Activated T-cell treated with anti-CD3 and anti-CD28 coated beads, Interleukin-2, amount 50 U/mL, for 4 hours (primary cell): ENCODE measurements around the gene CCDC178. TPM values are rescaled to one million over a fixed set of nuclear protein-coding genes. Genes with fewer than 3 reads are reported as not detected.

Experiments used
- ATAC-seq, 2 donors: fragments of 200-7000 bp; cut with Tn5 transposase; one replicate each; pipeline ENCODE4 v1.10.0; 2021
- DNase-seq: peaks from one replicate; pipeline ENCODE4 v3.0.0-alpha.2; 2020
- H3K27me3 Mint-ChIP-seq: one replicate; pipeline ENCODE4 v1.8.0; 2021; ENCODE audit warnings: low read depth, mixed read lengths
- H3K36me3 Mint-ChIP-seq: one replicate; pipeline ENCODE4 v1.8.0; 2022; ENCODE audit warnings: mixed read lengths; ENCODE audit not compliant: insufficient read depth
- H3K4me1 Mint-ChIP-seq: one replicate; pipeline ENCODE4 v1.8.0; 2021; ENCODE audit warnings: low read depth, mixed read lengths
- H3K4me3 Mint-ChIP-seq: one replicate; pipeline ENCODE4 v1.8.0; 2021; ENCODE audit warnings: mild to moderate bottlenecking, moderate library complexity, mixed read lengths
- H3K9me3 Mint-ChIP-seq: one replicate; pipeline ENCODE4 v1.8.0; 2021; ENCODE audit warnings: mixed read lengths
- total RNA-seq, 3 donors: library from RNA; stranded (reverse); gene quantifications; one replicate each; pipeline ENCODE4 v1.2.1, GENCODE V29; 2021

The CCDC178 gene
- not detected for total RNA-seq

DNA sequence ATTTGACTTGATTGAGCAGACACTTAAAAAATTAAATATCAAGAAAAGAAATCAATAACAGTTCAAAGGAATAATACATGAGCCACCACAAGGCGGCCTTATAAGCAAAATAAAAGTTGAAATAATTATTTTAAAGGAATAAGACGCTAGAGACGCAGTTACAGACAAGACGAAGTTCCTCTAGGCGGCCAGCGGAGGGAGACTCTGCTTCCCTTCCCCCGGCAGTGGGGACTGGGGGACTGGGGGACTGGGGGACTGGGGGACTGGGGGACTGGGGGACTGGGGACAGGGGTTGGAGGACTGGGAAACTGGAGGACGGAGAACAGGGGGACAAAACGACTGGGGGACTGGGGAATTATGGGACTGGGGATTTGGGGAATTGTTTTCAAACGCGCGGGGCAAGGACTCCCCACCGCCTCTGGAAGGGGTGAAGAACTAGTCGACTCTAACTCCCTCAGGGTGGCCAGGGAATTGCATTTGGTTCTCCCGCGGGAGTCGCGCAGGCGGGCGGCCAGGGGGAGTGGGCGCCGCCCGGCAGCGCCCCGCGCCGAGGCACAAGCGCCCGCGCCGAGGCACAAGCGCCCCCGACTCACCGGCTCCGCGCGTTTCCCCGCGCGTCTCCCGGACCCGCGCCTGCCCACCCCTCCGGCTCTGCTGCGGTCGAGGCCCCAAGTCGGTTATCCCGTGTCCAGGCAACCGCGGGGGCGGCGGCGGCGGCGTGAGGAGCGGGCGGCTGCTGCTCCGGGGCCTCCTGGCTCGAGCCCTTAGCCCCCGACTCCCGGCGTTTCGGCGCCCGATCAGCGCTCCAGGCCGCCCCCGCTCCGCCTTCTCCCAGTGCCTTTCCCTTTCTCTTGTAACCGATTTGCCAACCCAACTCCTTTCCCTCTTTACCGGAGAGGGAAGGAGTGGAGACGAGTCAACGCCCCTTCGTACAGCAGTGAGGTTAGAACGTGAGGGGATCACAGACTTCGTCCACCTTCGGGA lies at the start of gene CCDC178:
Gene CCDC178, minus strand, starts transcription at position 662 of the 984 bp plus-strand sequence. CDS start 28,633 bp downstream, outside the sequence.
- H3K27me3 Mint-ChIP-seq = peaks cover 17% of the 10 kb centered on the region
- no peaks in the 10 kb centered on the region for H3K36me3 Mint-ChIP-seq
- ATAC-seq (no peak), DNase-seq (no peak)
- no peak within 1 kb of the TSS for H3K4me3 Mint-ChIP-seq
- no peaks in the 10 kb centered on the region for H3K4me1 Mint-ChIP-seq
- peaks cover 9% of the 10 kb centered on the region for H3K9me3 Mint-ChIP-seq

DNA sequence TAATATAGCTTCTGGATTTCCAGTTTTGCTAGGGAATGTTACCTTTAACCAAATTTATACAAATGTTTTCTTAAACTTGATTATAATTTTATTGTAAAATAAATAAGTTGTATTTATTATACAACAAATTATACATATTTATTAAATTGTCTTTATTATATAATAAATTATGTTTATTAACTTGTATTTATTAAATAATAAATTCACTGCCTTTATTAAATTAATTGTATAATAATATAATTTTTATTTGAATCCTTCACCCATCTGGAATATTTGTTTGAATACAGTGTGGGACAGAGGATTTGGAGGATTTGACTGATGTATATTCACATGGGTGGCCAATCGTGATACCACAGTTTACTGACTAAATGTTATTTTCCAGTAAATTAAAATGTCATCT lies 43.4 kb upstream of the CCDC178 start:
- Mint-ChIP-seq H3K4me3 (no peak overlapping the region), H3K4me1 (no peaks in the 10 kb centered on the region), H3K9me3 (peaks cover 7% of the 10 kb centered on the region), H3K36me3 (no peaks in the 10 kb centered on the region), H3K27me3 (no peaks in the 10 kb centered on the region)
- no peak for ATAC-seq
- DNase-seq = no peak

DNA sequence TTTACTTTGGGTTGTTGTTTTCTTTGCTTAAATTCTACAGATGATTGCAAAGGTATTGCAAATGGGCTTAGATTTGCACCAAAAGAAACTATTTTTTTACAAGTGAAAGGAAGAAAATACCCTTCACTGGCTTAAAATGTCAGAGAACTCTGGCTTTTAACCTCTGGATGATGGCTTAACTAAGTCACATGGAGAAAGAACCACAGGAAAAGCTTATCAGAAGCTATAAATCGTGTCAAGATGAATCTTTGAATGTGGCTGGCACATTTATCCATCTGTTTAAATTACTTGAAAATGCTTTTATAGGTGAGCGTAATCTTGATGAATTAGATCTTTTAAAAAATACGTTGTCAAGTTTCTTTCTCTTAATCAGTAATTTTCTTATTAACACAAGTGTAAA lies 32.0 kb upstream of the CCDC178 start:
- Mint-ChIP-seq H3K4me3 (no peak overlapping the region), H3K4me1 (no peaks in the 10 kb centered on the region), H3K36me3 (no peaks in the 10 kb centered on the region), H3K9me3 (peaks cover 8% of the 10 kb centered on the region), H3K27me3 (no peaks in the 10 kb centered on the region)
- DNase-seq = no peak
- ATAC-seq = no peak

GRCh38 chr18:33470216-33470615 lies 29.7 kb upstream of the CCDC178 start:
- no peak for DNase-seq
- H3K27me3 Mint-ChIP-seq = no peaks in the 10 kb centered on the region
- no peak for ATAC-seq
- no peaks in the 10 kb centered on the region for H3K4me1 Mint-ChIP-seq
- H3K9me3 Mint-ChIP-seq = peaks cover 8% of the 10 kb centered on the region
- H3K4me3 Mint-ChIP-seq = no peak overlapping the region
- H3K36me3 Mint-ChIP-seq = no peaks in the 10 kb centered on the region

DNA sequence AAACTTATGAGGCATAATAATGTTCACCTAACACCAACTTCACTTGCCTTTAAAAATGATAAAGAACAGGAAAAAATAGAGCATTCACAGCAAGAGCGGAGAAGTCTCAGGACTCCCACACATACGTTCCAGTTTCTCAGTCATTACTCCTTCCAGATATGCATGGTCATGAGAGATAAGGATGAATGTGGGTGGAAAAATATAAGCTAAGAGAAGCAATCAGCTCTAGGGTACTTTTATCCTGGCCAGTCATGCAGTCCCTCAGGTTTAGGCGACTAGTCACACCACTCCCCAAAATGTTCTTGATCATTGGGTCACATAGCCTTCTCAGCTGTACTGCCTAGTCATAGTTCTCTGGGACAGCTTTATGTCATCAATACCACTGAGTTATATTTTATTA lies 29.2 kb upstream of the CCDC178 start:
- ATAC-seq (no peak), DNase-seq (no peak)
- H3K36me3 Mint-ChIP-seq = no peaks in the 10 kb centered on the region
- no peaks in the 10 kb centered on the region for H3K27me3 Mint-ChIP-seq
- peaks cover 10% of the 10 kb centered on the region for H3K9me3 Mint-ChIP-seq
- H3K4me1 Mint-ChIP-seq = no peaks in the 10 kb centered on the region
- no peak overlapping the region for H3K4me3 Mint-ChIP-seq

- DNase-seq (no peak), ATAC-seq (no peak)
- Mint-ChIP-seq H3K4me1 (no peaks in the 10 kb centered on the region), H3K36me3 (no peaks in the 10 kb centered on the region), H3K4me3 (no peak overlapping the region), H3K27me3 (no peaks in the 10 kb centered on the region), H3K9me3 (peaks cover 9% of the 10 kb centered on the region)
Measured at GRCh38 chr18:33467531-33467930, 27.0 kb upstream of the CCDC178 start.

DNA sequence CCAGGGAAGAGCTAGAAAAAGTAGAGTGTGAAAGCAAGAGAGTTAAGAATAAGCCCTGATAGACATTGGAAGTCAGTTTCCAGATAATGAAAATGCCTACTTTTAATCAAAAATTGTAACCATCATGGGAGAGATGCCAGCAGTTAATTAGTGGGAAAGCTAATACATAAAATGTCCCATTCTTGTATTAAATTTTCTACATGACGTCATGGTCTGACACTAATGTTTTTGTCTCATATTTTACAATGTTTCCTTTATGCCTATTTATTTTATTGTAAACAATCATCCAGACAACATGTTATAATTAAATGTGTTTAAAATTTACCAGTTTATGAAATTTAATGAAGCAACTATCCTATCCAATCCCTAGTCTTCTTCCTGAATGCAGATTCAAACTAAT lies 26.3 kb upstream of the CCDC178 start:
- Mint-ChIP-seq H3K4me1 (no peaks in the 10 kb centered on the region), H3K9me3 (peaks cover 9% of the 10 kb centered on the region), H3K27me3 (no peaks in the 10 kb centered on the region), H3K4me3 (no peak overlapping the region), H3K36me3 (no peaks in the 10 kb centered on the region)
- ATAC-seq = no peak
- no peak for DNase-seq

DNA sequence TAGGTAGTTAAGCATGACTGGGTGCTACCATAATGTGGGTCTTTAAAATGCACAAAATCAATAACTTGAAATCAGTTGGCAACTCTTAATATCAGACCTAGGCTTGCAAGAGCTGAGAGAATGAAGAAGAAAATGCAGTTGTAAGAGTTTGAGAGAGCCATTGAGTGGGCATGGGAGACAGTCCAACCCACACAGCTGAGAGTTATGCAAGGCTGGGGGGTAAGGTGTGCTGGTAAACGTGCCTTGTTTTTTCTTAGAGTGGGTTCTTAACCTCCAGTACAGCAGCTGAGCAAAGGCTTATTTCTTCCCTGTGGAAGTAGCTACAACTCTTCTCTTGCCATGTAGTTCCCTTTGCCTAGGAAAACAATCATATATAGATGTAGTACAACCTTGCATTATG lies 20.2 kb upstream of the CCDC178 start:
- DNase-seq = no peak
- no peaks in the 10 kb centered on the region for H3K27me3 Mint-ChIP-seq
- peaks cover 6% of the 10 kb centered on the region for H3K9me3 Mint-ChIP-seq
- H3K4me1 Mint-ChIP-seq = no peaks in the 10 kb centered on the region
- H3K4me3 Mint-ChIP-seq = no peak overlapping the region
- ATAC-seq = no peak
- H3K36me3 Mint-ChIP-seq = no peaks in the 10 kb centered on the region

GRCh38 chr18:33459612-33460011 lies 19.1 kb upstream of the CCDC178 start:
- ATAC-seq (no peak), DNase-seq (no peak)
- no peak overlapping the region for H3K4me3 Mint-ChIP-seq
- H3K27me3 Mint-ChIP-seq = no peaks in the 10 kb centered on the region
- no peaks in the 10 kb centered on the region for H3K36me3 Mint-ChIP-seq
- H3K9me3 Mint-ChIP-seq = peaks cover 4% of the 10 kb centered on the region
- no peaks in the 10 kb centered on the region for H3K4me1 Mint-ChIP-seq

GRCh38 chr18:33446604-33447003 lies 6.1 kb upstream of the CCDC178 start:
- ATAC-seq = no peak
- H3K4me1 Mint-ChIP-seq = no peaks in the 10 kb centered on the region
- H3K9me3 Mint-ChIP-seq = peaks cover 3% of the 10 kb centered on the region

GRCh38 chr18:33444709-33445108 lies 4.2 kb upstream of the CCDC178 start:
- H3K27me3 Mint-ChIP-seq = peaks cover 10% of the 10 kb centered on the region
- ATAC-seq (no peak), DNase-seq (no peak)
- peaks cover 3% of the 10 kb centered on the region for H3K9me3 Mint-ChIP-seq
- no peaks in the 10 kb centered on the region for H3K4me1 Mint-ChIP-seq
- no peak overlapping the region for H3K4me3 Mint-ChIP-seq
- H3K36me3 Mint-ChIP-seq = no peaks in the 10 kb centered on the region

More at GRCh38 chr18:33446604-33447003, 6.1 kb upstream of the CCDC178 start:
- no peaks in the 10 kb centered on the region for H3K36me3 Mint-ChIP-seq
- H3K4me3 Mint-ChIP-seq = no peak overlapping the region
- H3K27me3 Mint-ChIP-seq = peaks cover under 1% of the 10 kb centered on the region
- no peak for DNase-seq

- Mint-ChIP-seq H3K4me3 (no peak overlapping the region), H3K9me3 (peaks cover 5% of the 10 kb centered on the region), H3K4me1 (no peaks in the 10 kb centered on the region), H3K27me3 (no peaks in the 10 kb centered on the region), H3K36me3 (no peaks in the 10 kb centered on the region)
- DNase-seq = no peak
- no peak for ATAC-seq
Measured at GRCh38 chr18:33432857-33433256, 7.7 kb downstream of the CCDC178 start.

DNA sequence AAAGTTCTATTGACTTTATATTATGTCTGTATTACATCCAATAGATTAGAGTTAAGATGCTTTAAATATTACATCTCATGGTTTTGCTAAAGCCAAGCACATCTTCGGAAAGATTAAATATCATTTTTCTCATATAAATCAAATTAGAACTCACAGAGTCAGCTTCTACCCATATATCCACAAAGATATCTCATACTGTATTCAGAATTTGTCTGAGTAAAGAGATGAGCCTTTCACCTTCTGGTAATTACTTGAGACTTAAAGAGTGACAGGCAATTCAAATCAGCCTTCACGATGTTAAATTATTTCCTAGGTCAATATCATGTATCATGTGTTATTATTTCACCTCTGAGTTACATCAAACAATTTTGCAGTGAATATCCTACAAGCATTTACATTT lies 13.0 kb downstream of the CCDC178 start:
- Mint-ChIP-seq H3K27me3 (no peaks in the 10 kb centered on the region), H3K36me3 (no peaks in the 10 kb centered on the region), H3K4me3 (no peak overlapping the region), H3K4me1 (no peaks in the 10 kb centered on the region), H3K9me3 (peaks cover 13% of the 10 kb centered on the region)
- DNase-seq = no peak
- ATAC-seq = no peak

- Mint-ChIP-seq H3K9me3 (peaks cover 12% of the 10 kb centered on the region), H3K36me3 (no peaks in the 10 kb centered on the region), H3K4me3 (no peak overlapping the region), H3K27me3 (no peaks in the 10 kb centered on the region), H3K4me1 (no peaks in the 10 kb centered on the region)
- ATAC-seq = no peak
- no peak for DNase-seq
Measured at GRCh38 chr18:33424266-33424946, 16.1 kb downstream of the CCDC178 start.

- Mint-ChIP-seq H3K36me3 (no peaks in the 10 kb centered on the region), H3K9me3 (peaks cover 8% of the 10 kb centered on the region), H3K4me3 (no peak overlapping the region), H3K4me1 (no peaks in the 10 kb centered on the region), H3K27me3 (no peaks in the 10 kb centered on the region)
- no peak for ATAC-seq
- DNase-seq = no peak
Measured at GRCh38 chr18:33421225-33421624, 19.3 kb downstream of the CCDC178 start.
